Astrocyte (in vitro differentiated cells and primary cell): ENCODE data around the gene UBAC2.

Experiments
- EZH2 ChIP-seq: IDR thresholded peaks from 2 replicates; pipeline ENCODE4 v1.6.1; 2012; ENCODE audit warnings: mild to moderate bottlenecking, low read length, inconsistent platforms; ENCODE audit not compliant: insufficient read depth
- TF ChIP-seq, protein P1 (sequence below): IDR thresholded peaks from 2 replicates; pipeline ENCODE4 v1.5.1; 2011; ENCODE audit warnings: low read depth, mild to moderate bottlenecking, inconsistent platforms, low read length, moderate library complexity; ENCODE audit not compliant: insufficient read depth

DNA sequence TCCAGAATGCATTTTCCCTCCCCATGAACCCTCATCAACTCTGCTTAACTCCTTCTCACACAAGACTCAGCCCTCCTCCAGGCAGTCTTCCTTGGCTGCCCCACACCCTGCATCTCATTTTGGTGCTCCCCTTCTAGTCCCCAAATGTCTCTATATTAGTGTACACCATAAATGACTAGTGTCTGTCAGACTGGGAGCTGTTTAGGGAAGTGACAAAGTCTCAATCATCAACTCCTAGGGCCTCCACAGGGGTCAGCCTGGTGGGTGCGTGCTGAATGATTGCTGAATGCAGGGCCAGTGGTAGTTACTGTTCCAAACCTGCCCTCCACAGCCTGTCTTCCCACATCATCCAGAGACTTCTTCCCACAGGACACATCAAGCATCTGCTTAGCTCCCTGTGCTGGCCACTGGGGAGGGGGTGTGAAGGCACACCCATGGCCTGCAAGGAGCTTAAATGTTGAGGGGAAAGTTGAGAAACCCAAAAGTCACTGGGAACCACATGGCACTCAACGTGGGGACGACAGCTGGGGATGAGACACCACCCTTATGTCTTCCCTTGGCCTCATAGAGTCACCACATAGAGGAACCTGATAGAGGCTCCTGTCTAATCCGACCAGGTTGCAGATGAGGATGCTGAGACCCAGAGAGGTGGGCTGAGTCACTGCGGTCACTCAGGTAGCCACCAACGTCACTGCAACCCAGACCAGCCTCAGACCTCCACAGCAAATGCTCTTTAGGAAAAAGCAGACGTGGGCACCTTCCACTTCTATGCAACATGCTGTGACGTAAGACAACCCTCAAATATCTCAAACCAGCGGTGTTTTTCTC is 221.3 kb downstream of the UBAC2 start:
- TF ChIP-seq, protein P1, sequence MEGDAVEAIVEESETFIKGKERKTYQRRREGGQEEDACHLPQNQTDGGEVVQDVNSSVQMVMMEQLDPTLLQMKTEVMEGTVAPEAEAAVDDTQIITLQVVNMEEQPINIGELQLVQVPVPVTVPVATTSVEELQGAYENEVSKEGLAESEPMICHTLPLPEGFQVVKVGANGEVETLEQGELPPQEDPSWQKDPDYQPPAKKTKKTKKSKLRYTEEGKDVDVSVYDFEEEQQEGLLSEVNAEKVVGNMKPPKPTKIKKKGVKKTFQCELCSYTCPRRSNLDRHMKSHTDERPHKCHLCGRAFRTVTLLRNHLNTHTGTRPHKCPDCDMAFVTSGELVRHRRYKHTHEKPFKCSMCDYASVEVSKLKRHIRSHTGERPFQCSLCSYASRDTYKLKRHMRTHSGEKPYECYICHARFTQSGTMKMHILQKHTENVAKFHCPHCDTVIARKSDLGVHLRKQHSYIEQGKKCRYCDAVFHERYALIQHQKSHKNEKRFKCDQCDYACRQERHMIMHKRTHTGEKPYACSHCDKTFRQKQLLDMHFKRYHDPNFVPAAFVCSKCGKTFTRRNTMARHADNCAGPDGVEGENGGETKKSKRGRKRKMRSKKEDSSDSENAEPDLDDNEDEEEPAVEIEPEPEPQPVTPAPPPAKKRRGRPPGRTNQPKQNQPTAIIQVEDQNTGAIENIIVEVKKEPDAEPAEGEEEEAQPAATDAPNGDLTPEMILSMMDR, result no peak
- TF ChIP-seq EZH2, result no peak
